Breast epithelium (tissue), 4 donors: ENCODE results near the gene SH3BGRL2. TPM values are rescaled to one million over a fixed set of nuclear protein-coding genes. Genes with fewer than 3 reads are reported as not detected.

Experiments
- DNase-seq, 2 donors: peaks; one replicate each; pipeline ENCODE4 v3.0.0-alpha.2; 2019; ENCODE audit warnings: low spot score in 2 of 2
- H3K27ac ChIP-seq, 2 donors: fragments of 200-600 bp; sonication (generic) in 1 of 2; one replicate each; pipeline ENCODE4 v1.5.1; 2016 to 2019; ENCODE audit warnings: mild to moderate bottlenecking in 1 of 2
- H3K27me3 ChIP-seq, 2 donors: fragments of 200-600 bp; sonication (generic) in 1 of 2; one replicate each; pipeline versions ENCODE4 v1.5.1 to v1.6.0; 2017 to 2019; ENCODE audit warnings: control low read depth in 1 of 2, mild to moderate bottlenecking in 1 of 2
- H3K36me3 ChIP-seq: fragments of 200-600 bp; one replicate; pipeline ENCODE4 v1.5.1; 2019
- H3K4me1 ChIP-seq, 2 donors: fragments of 200-600 bp; sonication (generic); one replicate each; pipeline ENCODE4 v1.5.1; 2016 to 2019; ENCODE audit warnings: control low read depth in 1 of 2
- H3K4me3 ChIP-seq, 3 donors: fragments of 200-600 bp; sonication (generic); 1 replicate in 2 of 3; 2 replicates in 1 of 3; pipeline ENCODE4 v1.5.1; 2016 to 2019; ENCODE audit warnings: mild to moderate bottlenecking in 3 of 3, moderate library complexity in 2 of 3
- H3K9me3 ChIP-seq, 2 donors: fragments of 200-600 bp; sonication (generic) in 1 of 2; one replicate each; pipeline ENCODE4 v1.5.1; 2016 to 2019; ENCODE audit warnings: control low read depth in 1 of 2
- POLR2A ChIP-seq: fragments of 450-650 bp; IDR thresholded peaks from one replicate; pipeline ENCODE4 v1.6.1; 2016; ENCODE audit warnings: antibody characterized with exemption, mild to moderate bottlenecking, moderate library complexity
- POLR2AphosphoS5 ChIP-seq, 3 donors: sonication (generic); formaldehyde crosslinking; IDR thresholded peaks; one replicate each; pipeline ENCODE4 v1.6.1; 2017; ENCODE audit warnings: antibody characterized with exemption in 3 of 3
- intact Hi-C: fragments of 100-400 bp; cut with DNase I; formaldehyde crosslinking; loops from one replicate; pipeline ENCODE4 v1.15.1; 2023; ENCODE audit warnings: low total_unique reads
- total RNA-seq, 3 donors: library from RNA; depleted of rRNA; stranded (reverse); fragments of >200 nt; gene quantifications; one replicate each; pipeline ENCODE4 v1.1.0, GENCODE V29; 2016
- TF ChIP-seq, protein P1 (sequence below), 3 donors: fragments of 450-650 bp; IDR thresholded peaks; one replicate each; pipeline ENCODE4 v1.5.1; 2016 to 2017; ENCODE audit warnings: antibody characterized with exemption in 3 of 3, mild to moderate bottlenecking in 3 of 3, moderate library complexity in 3 of 3

SH3BGRL2 gene
- total RNA-seq, result 10 to 100 TPM; 31.8 to 54.4 (median 50.9) TPM

GRCh38 chr6:79630883-79631692, at the start of gene SH3BGRL2:
Gene SH3BGRL2 (plus strand): TSS chr6:79631329. CDS start chr6:79631462, 133 bp downstream.
- peak; percentile 35 to 70 for DNase-seq

GRCh38 chr6:79584332-79584731, 46.8 kb upstream of the SH3BGRL2 start:
- TF ChIP-seq, protein P1, sequence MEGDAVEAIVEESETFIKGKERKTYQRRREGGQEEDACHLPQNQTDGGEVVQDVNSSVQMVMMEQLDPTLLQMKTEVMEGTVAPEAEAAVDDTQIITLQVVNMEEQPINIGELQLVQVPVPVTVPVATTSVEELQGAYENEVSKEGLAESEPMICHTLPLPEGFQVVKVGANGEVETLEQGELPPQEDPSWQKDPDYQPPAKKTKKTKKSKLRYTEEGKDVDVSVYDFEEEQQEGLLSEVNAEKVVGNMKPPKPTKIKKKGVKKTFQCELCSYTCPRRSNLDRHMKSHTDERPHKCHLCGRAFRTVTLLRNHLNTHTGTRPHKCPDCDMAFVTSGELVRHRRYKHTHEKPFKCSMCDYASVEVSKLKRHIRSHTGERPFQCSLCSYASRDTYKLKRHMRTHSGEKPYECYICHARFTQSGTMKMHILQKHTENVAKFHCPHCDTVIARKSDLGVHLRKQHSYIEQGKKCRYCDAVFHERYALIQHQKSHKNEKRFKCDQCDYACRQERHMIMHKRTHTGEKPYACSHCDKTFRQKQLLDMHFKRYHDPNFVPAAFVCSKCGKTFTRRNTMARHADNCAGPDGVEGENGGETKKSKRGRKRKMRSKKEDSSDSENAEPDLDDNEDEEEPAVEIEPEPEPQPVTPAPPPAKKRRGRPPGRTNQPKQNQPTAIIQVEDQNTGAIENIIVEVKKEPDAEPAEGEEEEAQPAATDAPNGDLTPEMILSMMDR (IDR thresholded peaks at IDR 0.05), result no peak
- TF ChIP-seq POLR2AphosphoS5 (IDR thresholded peaks at IDR 0.05) (no peak), POLR2A (no peak)

More at GRCh38 chr6:79630883-79631692, at the start of gene SH3BGRL2:
- TF ChIP-seq POLR2AphosphoS5 (IDR thresholded peaks at IDR 0.05) (peak in 2 of 3 donors; percentile 12 to 37), POLR2A (no peak)
- TF ChIP-seq, protein P1 (IDR thresholded peaks at IDR 0.05), result no peak
- Histone ChIP-seq H3K27me3 (no peaks in the 10 kb centered on the region), H3K4me1 (no peaks in the 10 kb centered on the region), H3K9me3 (no peaks in the 10 kb centered on the region), H3K27ac (peak within 1 kb of the TSS; percentile 73 to 88), H3K4me3 (peak within 1 kb of the TSS; percentile 60 to 78 (median 75)), H3K36me3 (no peaks in the 10 kb centered on the region)
- intact Hi-C loops, result no loop called here

DNA sequence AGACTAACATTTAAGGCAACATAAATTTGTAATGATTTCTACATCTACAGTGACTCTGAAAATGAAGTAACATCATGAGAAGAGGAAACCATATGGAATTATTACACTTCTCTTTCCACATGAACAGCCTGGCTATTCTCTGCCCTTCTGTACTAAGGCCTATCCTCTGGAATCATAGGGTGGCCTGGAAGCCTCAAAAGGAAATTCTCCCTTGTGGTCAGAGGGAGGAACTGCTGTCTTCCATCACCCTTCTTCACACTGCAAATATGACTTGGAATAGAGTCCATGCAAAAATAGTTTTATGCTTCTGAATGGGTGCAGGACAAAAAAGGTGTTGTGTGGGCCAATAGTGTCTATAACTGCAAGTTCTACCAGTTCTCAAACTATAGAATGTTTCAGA, 44.6 kb upstream of the SH3BGRL2 start:
- Histone ChIP-seq H3K27ac (no peak overlapping the region), H3K4me3 (no peak overlapping the region), H3K9me3 (peaks cover 0 to 7% of the 10 kb centered on the region in 2 donors), H3K27me3 (no peaks in the 10 kb centered on the region), H3K36me3 (no peaks in the 10 kb centered on the region), H3K4me1 (no peaks in the 10 kb centered on the region)
- intact Hi-C loops, result no loop called here
- no peak for TF ChIP-seq POLR2A
- TF ChIP-seq, protein P1 (IDR thresholded peaks at IDR 0.05), result peak in 1 of 3 donors; percentile 23
- TF ChIP-seq POLR2AphosphoS5 (IDR thresholded peaks at IDR 0.05), result no peak
- DNase-seq, result no peak

More at GRCh38 chr6:79584332-79584731, 46.8 kb upstream of the SH3BGRL2 start:
- intact Hi-C loops, result no loop called here
- DNase-seq, result no peak
- no peak overlapping the region for H3K27ac ChIP-seq
- H3K4me1 ChIP-seq, result no peaks in the 10 kb centered on the region
- H3K27me3 ChIP-seq, result no peaks in the 10 kb centered on the region
- peaks cover 0 to 7% of the 10 kb centered on the region in 2 donors for H3K9me3 ChIP-seq
- H3K36me3 ChIP-seq, result no peaks in the 10 kb centered on the region
- no peak overlapping the region for H3K4me3 ChIP-seq

DNA sequence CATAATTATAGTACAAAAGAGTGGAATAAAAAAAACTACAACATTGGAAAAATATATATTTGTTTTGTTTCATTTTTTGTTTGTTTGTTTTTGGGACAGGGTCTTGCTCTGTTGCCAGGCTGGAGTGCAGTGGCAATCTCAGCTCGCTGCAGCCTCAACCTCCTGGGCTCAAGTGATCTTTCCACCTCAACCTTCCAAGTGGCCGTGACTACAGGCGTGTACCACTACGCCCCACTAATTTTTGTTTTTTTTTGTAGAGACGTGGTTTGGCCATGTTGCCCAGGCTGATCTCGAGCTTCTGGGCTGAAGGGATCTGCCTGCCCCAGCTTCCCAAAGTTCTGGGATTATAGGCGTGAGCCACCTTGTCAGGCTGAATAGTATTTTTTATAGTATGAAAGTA, 41.4 kb upstream of the SH3BGRL2 start:
- H3K36me3 ChIP-seq, result no peaks in the 10 kb centered on the region
- H3K4me3 ChIP-seq, result no peak overlapping the region
- TF ChIP-seq POLR2AphosphoS5 (IDR thresholded peaks at IDR 0.05) (no peak), POLR2A (no peak)
- TF ChIP-seq, protein P1 (IDR thresholded peaks at IDR 0.05), result no peak
- H3K27me3 ChIP-seq, result no peaks in the 10 kb centered on the region
- intact Hi-C loops, result no loop called here
- H3K27ac ChIP-seq, result no peak overlapping the region
- no peaks in the 10 kb centered on the region for H3K4me1 ChIP-seq
- no peaks in the 10 kb centered on the region for H3K9me3 ChIP-seq
- no peak for DNase-seq

- no peak for DNase-seq
- H3K9me3 ChIP-seq, result no peaks in the 10 kb centered on the region
- no peak overlapping the region for H3K4me3 ChIP-seq
- H3K27me3 ChIP-seq, result no peaks in the 10 kb centered on the region
- no peaks in the 10 kb centered on the region for H3K4me1 ChIP-seq
- no peaks in the 10 kb centered on the region for H3K36me3 ChIP-seq
- TF ChIP-seq POLR2A (no peak), POLR2AphosphoS5 (IDR thresholded peaks at IDR 0.05) (no peak)
- TF ChIP-seq, protein P1 (IDR thresholded peaks at IDR 0.05), result no peak
- H3K27ac ChIP-seq, result no peak overlapping the region
- intact Hi-C loops, result no loop called here
These were observed 34.0 kb upstream of the SH3BGRL2 start for GRCh38 chr6:79597155-79597554.
